MG63 (cell line): ENCODE measurements around the gene ELMO3. TPM values are rescaled to one million over a fixed set of nuclear protein-coding genes. Genes with fewer than 3 reads are reported as not detected.

Experiments
- DNase-seq: peaks from one replicate; pipeline ENCODE4 v3.0.0-alpha.2; 2020
- H3K27me3 ChIP-seq: fragments of 250-450 bp; sonication (Bioruptor Pico); 2 replicates; pipeline ENCODE4 v1.5.1; 2020; ENCODE audit warnings: mild to moderate bottlenecking, moderate library complexity
- H3K36me3 ChIP-seq: fragments of 250-450 bp; sonication (Bioruptor Pico); 2 replicates; pipeline ENCODE4 v1.5.1; 2020; ENCODE audit warnings: mild to moderate bottlenecking, moderate library complexity
- H3K4me3 ChIP-seq: fragments of 250-450 bp; sonication (Bioruptor Pico); 2 replicates; pipeline ENCODE4 v1.5.1; 2020; ENCODE audit warnings: mild to moderate bottlenecking, moderate library complexity
- H3K9me3 ChIP-seq: fragments of 250-450 bp; sonication (Bioruptor Pico); 2 replicates; pipeline ENCODE4 v1.5.1; 2020; ENCODE audit warnings: mild to moderate bottlenecking, moderate library complexity
- total RNA-seq: library from RNA; depleted of rRNA; stranded (reverse); fragments of >200 nt; shearing (Covaris generic); gene quantifications from 2 replicates; pipeline ENCODE4 v1.2.3, GENCODE V29; 2014; ENCODE audit warnings: low replicate concordance

The ELMO3 gene
- total RNA-seq, 1 experiment from 2014 or later: 1.9 TPM

- DNase-seq: no peak
- Histone ChIP-seq H3K27me3 (no peaks in the 10 kb centered on the region), H3K4me3 (no peak overlapping the region), H3K36me3 (no peaks in the 10 kb centered on the region), H3K9me3 (no peaks in the 10 kb centered on the region)
Observed at GRCh38 chr16:67187175-67187890, 11.6 kb upstream of the ELMO3 start.

GRCh38 chr16:67188323-67188722, 10.6 kb upstream of the ELMO3 start:
- H3K9me3 ChIP-seq: no peaks in the 10 kb centered on the region
- H3K27me3 ChIP-seq: no peaks in the 10 kb centered on the region
- no peak for DNase-seq

GRCh38 chr16:67188798-67189197, 10.1 kb upstream of the ELMO3 start:
- DNase-seq: no peak
- Histone ChIP-seq H3K9me3 (no peaks in the 10 kb centered on the region), H3K36me3 (no peaks in the 10 kb centered on the region; the same call in none of the 2 replicates), H3K4me3 (no peak overlapping the region), H3K27me3 (no peaks in the 10 kb centered on the region)

More at GRCh38 chr16:67188323-67188722, 10.6 kb upstream of the ELMO3 start:
- Histone ChIP-seq H3K36me3 (no peaks in the 10 kb centered on the region; the same call in 1 of the 2 replicates), H3K4me3 (no peak overlapping the region)

GRCh38 chr16:67190041-67190440, 8.9 kb upstream of the ELMO3 start, which contains the start of gene EXOC3L1:
Gene EXOC3L1 (minus strand): TSS chr16:67190136. CDS start chr16:67189676, 460 bp downstream.
- DNase-seq: no peak

GRCh38 chr16:67190448-67191399, 8.2 kb upstream of the ELMO3 start:
- peaks cover 16% of the 10 kb centered on the region for H3K36me3 ChIP-seq
- no peak overlapping the region for H3K4me3 ChIP-seq
- H3K9me3 ChIP-seq: no peaks in the 10 kb centered on the region
- DNase-seq: peak; percentile 48
- H3K27me3 ChIP-seq: no peaks in the 10 kb centered on the region

More at GRCh38 chr16:67190041-67190440, 8.9 kb upstream of the ELMO3 start, which contains the start of gene EXOC3L1:
- Histone ChIP-seq H3K36me3 (peaks cover 10% of the 10 kb centered on the region), H3K9me3 (no peaks in the 10 kb centered on the region), H3K4me3 (no peak within 1 kb of the TSS), H3K27me3 (no peaks in the 10 kb centered on the region)

GRCh38 chr16:67191411-67191994, 7.4 kb upstream of the ELMO3 start:
- peaks cover 20% of the 10 kb centered on the region for H3K36me3 ChIP-seq
- H3K9me3 ChIP-seq: no peaks in the 10 kb centered on the region
- peak overlapping the region; percentile 81 for H3K4me3 ChIP-seq
- no peak for DNase-seq
- H3K27me3 ChIP-seq: no peaks in the 10 kb centered on the region

- peaks cover 26% of the 10 kb centered on the region for H3K36me3 ChIP-seq
- peak; percentile 86 for DNase-seq
Observed at GRCh38 chr16:67191995-67192681, 6.8 kb upstream of the ELMO3 start, which contains the start of gene E2F4. Gene E2F4 (plus strand): TSS chr16:67192155. CDS start chr16:67192228, 73 bp downstream.

GRCh38 chr16:67192781-67193361, 6.1 kb upstream of the ELMO3 start:
- H3K4me3 ChIP-seq: peak overlapping the region; percentile 81
- no peak for DNase-seq
- H3K9me3 ChIP-seq: no peaks in the 10 kb centered on the region
- no peaks in the 10 kb centered on the region for H3K27me3 ChIP-seq
- peaks cover 28% of the 10 kb centered on the region for H3K36me3 ChIP-seq

More at GRCh38 chr16:67191995-67192681, 6.8 kb upstream of the ELMO3 start, which contains the start of gene E2F4:
- no peaks in the 10 kb centered on the region for H3K27me3 ChIP-seq
- H3K4me3 ChIP-seq: peak within 1 kb of the TSS; percentile 81
- H3K9me3 ChIP-seq: no peaks in the 10 kb centered on the region

- H3K36me3 ChIP-seq: peaks cover 28% of the 10 kb centered on the region
- no peaks in the 10 kb centered on the region for H3K9me3 ChIP-seq
- peak overlapping the region; percentile 81 for H3K4me3 ChIP-seq
- no peaks in the 10 kb centered on the region for H3K27me3 ChIP-seq
- DNase-seq: no peak
Observed at GRCh38 chr16:67193536-67193935, 5.4 kb upstream of the ELMO3 start.

GRCh38 chr16:67194260-67194659, 4.7 kb upstream of the ELMO3 start:
- peaks cover 28% of the 10 kb centered on the region for H3K36me3 ChIP-seq
- DNase-seq: no peak
- no peaks in the 10 kb centered on the region for H3K9me3 ChIP-seq
- H3K27me3 ChIP-seq: no peaks in the 10 kb centered on the region
- H3K4me3 ChIP-seq: no peak overlapping the region

- peaks cover 28% of the 10 kb centered on the region for H3K36me3 ChIP-seq
Observed at GRCh38 chr16:67195676-67196075, 3.3 kb upstream of the ELMO3 start.

GRCh38 chr16:67196881-67197280, 2.0 kb upstream of the ELMO3 start:
- DNase-seq: no peak
- Histone ChIP-seq H3K27me3 (no peaks in the 10 kb centered on the region), H3K9me3 (no peaks in the 10 kb centered on the region), H3K4me3 (no peak overlapping the region), H3K36me3 (peaks cover 28% of the 10 kb centered on the region)

More at GRCh38 chr16:67195676-67196075, 3.3 kb upstream of the ELMO3 start:
- H3K27me3 ChIP-seq: no peaks in the 10 kb centered on the region
- no peak for DNase-seq
- H3K4me3 ChIP-seq: no peak overlapping the region
- H3K9me3 ChIP-seq: no peaks in the 10 kb centered on the region

GRCh38 chr16:67197704-67198103, 1.2 kb upstream of the ELMO3 start:
- no peaks in the 10 kb centered on the region for H3K9me3 ChIP-seq
- DNase-seq: no peak
- H3K27me3 ChIP-seq: no peaks in the 10 kb centered on the region
- no peak overlapping the region for H3K4me3 ChIP-seq
- peaks cover 28% of the 10 kb centered on the region for H3K36me3 ChIP-seq

GRCh38 chr16:67198238-67198734, 645 bp upstream of the ELMO3 start:
- no peak for DNase-seq
- H3K36me3 ChIP-seq: peaks cover 28% of the 10 kb centered on the region
- no peak overlapping the region for H3K4me3 ChIP-seq
- no peaks in the 10 kb centered on the region for H3K27me3 ChIP-seq
- H3K9me3 ChIP-seq: no peaks in the 10 kb centered on the region

GRCh38 chr16:67199808-67200198, 872 bp downstream of the ELMO3 start:
- Histone ChIP-seq H3K4me3 (no peak overlapping the region), H3K36me3 (peaks cover 21% of the 10 kb centered on the region), H3K27me3 (no peaks in the 10 kb centered on the region), H3K9me3 (no peaks in the 10 kb centered on the region)
- no peak for DNase-seq

GRCh38 chr16:67200491-67200890, 1.6 kb downstream of the ELMO3 start:
- no peak overlapping the region for H3K4me3 ChIP-seq
- no peaks in the 10 kb centered on the region for H3K27me3 ChIP-seq
- DNase-seq: no peak
- no peaks in the 10 kb centered on the region for H3K9me3 ChIP-seq
- H3K36me3 ChIP-seq: peaks cover 15% of the 10 kb centered on the region
